ENCODE results near the gene TMEM11. TPM values are rescaled to one million over a fixed set of nuclear protein-coding genes. Genes with fewer than 3 reads are reported as not detected.

Gene TMEM11
- total RNA-seq, 5 donors from 2014 or later (not counting 1 experiment from before 2014, with no cell fraction given): 12.9 to 22.9 (median 20.0) TPM

DNA sequence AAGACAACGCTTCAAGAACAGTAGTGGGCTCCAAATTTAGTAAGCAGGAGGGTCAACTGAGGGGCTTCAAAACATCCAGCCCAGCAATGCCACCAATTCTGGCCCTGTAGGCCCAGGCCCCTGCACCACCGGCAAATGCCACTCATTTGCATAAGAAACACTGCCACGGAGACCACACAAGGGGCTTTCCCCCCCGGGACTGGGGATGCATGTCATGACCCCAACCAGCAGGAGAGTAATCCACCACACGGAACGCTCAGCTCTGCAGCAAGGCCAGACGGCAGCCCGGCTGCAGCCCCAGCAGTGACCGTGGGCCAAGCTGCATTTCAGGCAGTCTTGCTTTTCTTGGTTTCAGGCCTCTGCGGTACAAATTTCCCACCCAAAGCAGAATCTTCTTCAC lies 14.1 kb downstream of the TMEM11 start:
- WGBS (ENCODE audit: insufficient coverage): 86% methylated on average over 8 of the region's 10 CpGs
- Mint-ChIP-seq H3K36me3 (peaks cover 20% of the 10 kb centered on the region), H3K4me1 (peaks cover 21 to 32% (median 29%) of the 10 kb centered on the region in 3 donors), H3K27ac (no peak overlapping the region), H3K9me3 (no peaks in the 10 kb centered on the region), H3K4me3 (no peak overlapping the region), H3K27me3 (no peaks in the 10 kb centered on the region)
- H3K36me3 ChIP-seq (ENCODE audit: control insufficient read depth in 2 of 2, extremely low read depth in 1 of 2, insufficient read depth in 1 of 2, low read length in 1 of 2): peaks cover 18 to 35% of the 10 kb centered on the region in 2 donors
- no peaks in the 10 kb centered on the region for H3K9me3 ChIP-seq
- CTCF ChIA-PET: interaction anchor here in 1 of 2 donors (0.6 kb wide), 1 partner anchor 15 kb away, joined by 4 read pairs; no protein-coding TSS in a partner anchor
- POLR2A ChIA-PET: no interaction called here
- peaks cover 0 to 18% of the 10 kb centered on the region in 2 experiments for H3K4me1 ChIP-seq (ENCODE audit: control insufficient read depth in 1 of 2, extremely low read depth in 1 of 2, insufficient read depth in 2 of 2, low read length in 2 of 2)
- ATAC-seq (replicated peaks in 1 of 4): no peak
- no peak overlapping the region for H3K27ac ChIP-seq (ENCODE audit: low read length)
- no peaks in the 10 kb centered on the region for H3K27me3 ChIP-seq (replicated peaks in 1 of 2; ENCODE audit: control insufficient read depth in 2 of 2, extremely low read depth in 1 of 2, insufficient read depth in 2 of 2, low read length in 1 of 2)
- H3K4me3 ChIP-seq (ENCODE audit: control insufficient read depth in 1 of 2, extremely low read depth in 1 of 2, low read length in 1 of 2): no peak overlapping the region
- DNase-seq: no peak

DNA sequence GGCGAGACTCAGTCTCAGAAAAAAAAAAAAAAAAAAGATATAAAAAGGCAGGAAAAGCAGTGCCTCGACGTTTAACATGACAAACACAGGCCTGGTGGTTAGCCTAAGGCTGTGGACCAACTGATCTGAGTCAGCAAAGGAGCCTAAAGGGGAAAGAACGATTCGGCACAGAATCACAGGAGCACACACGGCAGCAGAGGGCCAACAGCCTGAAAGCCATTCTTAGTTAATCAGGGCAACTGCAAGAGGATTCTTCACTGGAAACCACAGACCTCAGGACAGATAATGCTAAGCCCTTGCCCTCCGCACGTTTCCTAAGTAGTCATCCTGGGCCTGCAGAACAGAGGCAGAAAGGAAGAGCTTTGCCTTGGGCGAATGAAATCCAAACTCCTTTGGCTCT lies 14.7 kb downstream of the TMEM11 start:
- Histone ChIP-seq H3K27me3 (replicated peaks in 1 of 2; ENCODE audit: control insufficient read depth in 2 of 2, extremely low read depth in 1 of 2, insufficient read depth in 2 of 2, low read length in 1 of 2) (no peaks in the 10 kb centered on the region), H3K9me3 (no peaks in the 10 kb centered on the region), H3K36me3 (ENCODE audit: control insufficient read depth in 2 of 2, extremely low read depth in 1 of 2, insufficient read depth in 1 of 2, low read length in 1 of 2) (peaks cover 18 to 35% of the 10 kb centered on the region in 2 donors), H3K27ac (ENCODE audit: low read length) (no peak overlapping the region), H3K4me1 (ENCODE audit: control insufficient read depth in 1 of 2, extremely low read depth in 1 of 2, insufficient read depth in 2 of 2, low read length in 2 of 2) (peaks cover 0 to 17% of the 10 kb centered on the region in 2 experiments), H3K4me3 (ENCODE audit: control insufficient read depth in 1 of 2, extremely low read depth in 1 of 2, low read length in 1 of 2) (no peak overlapping the region)
- no peaks in the 10 kb centered on the region for H3K27me3 Mint-ChIP-seq
- CTCF ChIA-PET: interaction anchor here in 1 of 2 donors (0.6 kb wide), 1 partner anchor 105 kb away, joined by 3 read pairs; no protein-coding TSS in a partner anchor
- no peak overlapping the region for H3K27ac Mint-ChIP-seq
- no peak for ATAC-seq (replicated peaks in 1 of 4)
- POLR2A ChIA-PET: no interaction called here
- no peak overlapping the region for H3K4me3 Mint-ChIP-seq
- no peaks in the 10 kb centered on the region for H3K9me3 Mint-ChIP-seq
- peaks cover 23% of the 10 kb centered on the region for H3K36me3 Mint-ChIP-seq
- H3K4me1 Mint-ChIP-seq: peaks cover 20 to 26% (median 26%) of the 10 kb centered on the region in 3 donors
- 75% methylated on average over 9 of the region's 9 CpGs for WGBS (ENCODE audit: insufficient coverage)
- no peak for DNase-seq

DNA sequence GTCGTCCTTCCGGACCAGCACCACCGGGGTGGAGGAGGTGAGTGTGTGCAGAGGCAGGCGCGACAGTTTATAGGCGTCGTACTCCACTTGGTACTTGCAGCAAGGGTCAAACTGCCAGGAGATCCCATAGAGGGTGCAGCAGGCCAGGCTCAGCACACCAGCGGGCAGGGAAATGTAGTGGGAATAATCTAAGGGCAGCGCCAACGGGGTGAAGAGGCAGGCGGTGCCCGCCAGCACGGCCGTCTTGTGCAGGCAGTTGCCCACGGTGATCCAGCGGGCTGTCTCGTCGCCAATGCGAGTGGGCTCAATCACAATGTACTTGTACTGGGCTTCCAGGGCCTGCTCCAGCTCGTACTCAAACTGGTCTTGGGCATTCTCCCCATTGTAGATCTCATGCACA lies 15.6 kb downstream of the TMEM11 start:
- H3K9me3 Mint-ChIP-seq: no peaks in the 10 kb centered on the region
- Histone ChIP-seq H3K9me3 (no peaks in the 10 kb centered on the region), H3K36me3 (ENCODE audit: control insufficient read depth in 2 of 2, extremely low read depth in 1 of 2, insufficient read depth in 1 of 2, low read length in 1 of 2) (peaks cover 18 to 35% of the 10 kb centered on the region in 2 donors), H3K4me1 (ENCODE audit: control insufficient read depth in 1 of 2, extremely low read depth in 1 of 2, insufficient read depth in 2 of 2, low read length in 2 of 2) (peaks cover 0 to 17% of the 10 kb centered on the region in 2 experiments), H3K4me3 (ENCODE audit: control insufficient read depth in 1 of 2, extremely low read depth in 1 of 2, low read length in 1 of 2) (no peak overlapping the region), H3K27ac (ENCODE audit: low read length) (no peak overlapping the region), H3K27me3 (replicated peaks in 1 of 2; ENCODE audit: control insufficient read depth in 2 of 2, extremely low read depth in 1 of 2, insufficient read depth in 2 of 2, low read length in 1 of 2) (no peaks in the 10 kb centered on the region)
- no peaks in the 10 kb centered on the region for H3K27me3 Mint-ChIP-seq
- ATAC-seq (replicated peaks in 1 of 4): no peak
- ChIA-PET CTCF (interaction anchor here in 1 of 2 donors (0.6 kb wide), 1 partner anchor 104 kb away, joined by 3 read pairs; no protein-coding TSS in a partner anchor), POLR2A (no interaction called here)
- WGBS (ENCODE audit: insufficient coverage): 97% methylated on average over 17 of the region's 20 CpGs
- H3K27ac Mint-ChIP-seq: no peak overlapping the region
- H3K4me3 Mint-ChIP-seq: no peak overlapping the region
- peaks cover 20 to 28% (median 25%) of the 10 kb centered on the region in 3 donors for H3K4me1 Mint-ChIP-seq
- peaks cover 26% of the 10 kb centered on the region for H3K36me3 Mint-ChIP-seq
- no peak for DNase-seq

DNA sequence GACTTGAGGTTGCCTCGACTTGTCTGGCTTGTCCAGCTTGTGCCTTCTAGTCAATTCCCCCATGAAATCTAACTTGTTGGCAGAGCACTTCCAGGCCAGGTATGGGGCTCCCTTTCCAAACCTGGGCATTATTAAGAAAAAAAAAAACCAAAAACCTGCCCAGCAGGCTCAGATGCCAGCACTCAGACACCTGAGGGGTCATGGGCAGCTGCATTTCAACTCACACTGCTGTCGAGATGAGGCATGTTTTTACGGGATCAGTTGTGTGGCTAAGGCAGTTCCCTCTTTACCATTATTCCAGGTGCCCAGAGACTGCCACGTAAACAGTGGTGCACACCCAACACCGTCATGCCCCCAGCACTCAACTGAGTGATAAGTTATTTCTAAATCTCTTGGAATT lies 17.8 kb downstream of the TMEM11 start:
- Histone ChIP-seq H3K4me3 (ENCODE audit: control insufficient read depth in 1 of 2, extremely low read depth in 1 of 2, low read length in 1 of 2) (no peak overlapping the region), H3K27me3 (replicated peaks in 1 of 2; ENCODE audit: control insufficient read depth in 2 of 2, extremely low read depth in 1 of 2, insufficient read depth in 2 of 2, low read length in 1 of 2) (no peaks in the 10 kb centered on the region), H3K36me3 (ENCODE audit: control insufficient read depth in 2 of 2, extremely low read depth in 1 of 2, insufficient read depth in 1 of 2, low read length in 1 of 2) (peaks cover 18 to 28% of the 10 kb centered on the region in 2 donors), H3K9me3 (no peaks in the 10 kb centered on the region), H3K4me1 (ENCODE audit: control insufficient read depth in 1 of 2, extremely low read depth in 1 of 2, insufficient read depth in 2 of 2, low read length in 2 of 2) (peaks cover 0 to 5% of the 10 kb centered on the region in 2 experiments), H3K27ac (ENCODE audit: low read length) (no peak overlapping the region)
- CTCF ChIA-PET: no interaction called here
- H3K9me3 Mint-ChIP-seq: no peaks in the 10 kb centered on the region
- no peak for DNase-seq
- peaks cover 14 to 26% (median 17%) of the 10 kb centered on the region in 3 donors for H3K4me1 Mint-ChIP-seq
- H3K27me3 Mint-ChIP-seq: no peaks in the 10 kb centered on the region
- no peak for ATAC-seq (replicated peaks in 1 of 4)
- H3K27ac Mint-ChIP-seq: no peak overlapping the region
- POLR2A ChIA-PET: no interaction called here
- H3K36me3 Mint-ChIP-seq: peaks cover 32% of the 10 kb centered on the region
- H3K4me3 Mint-ChIP-seq: no peak overlapping the region
- 100% methylated on average over 1 of the region's 5 CpGs for WGBS (ENCODE audit: insufficient coverage)

DNA sequence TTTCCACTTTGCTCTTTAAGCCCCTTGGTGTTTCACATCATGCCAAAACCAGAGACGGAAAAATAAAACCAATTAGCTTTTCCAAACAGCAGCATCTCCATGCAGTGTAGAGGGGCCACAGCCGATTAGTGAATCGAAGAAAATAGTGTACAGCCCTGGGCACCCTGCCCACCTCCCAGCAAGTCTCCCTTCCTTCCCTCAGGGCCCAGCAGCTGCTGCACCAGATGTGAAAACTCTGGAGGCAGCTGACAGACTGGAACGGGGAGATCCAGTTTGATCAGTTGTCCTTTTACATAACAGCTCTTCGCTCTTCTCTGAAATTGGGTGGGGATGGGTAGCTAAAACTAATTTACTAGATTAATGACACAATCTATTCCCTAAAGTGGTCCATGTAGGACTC lies 19.3 kb downstream of the TMEM11 start:
- Histone ChIP-seq H3K4me1 (ENCODE audit: control insufficient read depth in 1 of 2, extremely low read depth in 1 of 2, insufficient read depth in 2 of 2, low read length in 2 of 2) (peaks cover 0 to 2% of the 10 kb centered on the region in 2 experiments), H3K9me3 (no peaks in the 10 kb centered on the region), H3K4me3 (ENCODE audit: control insufficient read depth in 1 of 2, extremely low read depth in 1 of 2, low read length in 1 of 2) (no peak overlapping the region), H3K36me3 (ENCODE audit: control insufficient read depth in 2 of 2, extremely low read depth in 1 of 2, insufficient read depth in 1 of 2, low read length in 1 of 2) (peaks cover 15 to 34% of the 10 kb centered on the region in 2 donors), H3K27ac (ENCODE audit: low read length) (no peak overlapping the region), H3K27me3 (replicated peaks in 1 of 2; ENCODE audit: control insufficient read depth in 2 of 2, extremely low read depth in 1 of 2, insufficient read depth in 2 of 2, low read length in 1 of 2) (no peaks in the 10 kb centered on the region)
- Mint-ChIP-seq H3K36me3 (peaks cover 40% of the 10 kb centered on the region), H3K4me3 (no peak overlapping the region), H3K4me1 (peaks cover 5 to 14% (median 6%) of the 10 kb centered on the region in 3 donors), H3K27me3 (no peaks in the 10 kb centered on the region), H3K27ac (no peak overlapping the region), H3K9me3 (no peaks in the 10 kb centered on the region)
- CTCF ChIA-PET: no interaction called here
- WGBS (ENCODE audit: insufficient coverage): 93% methylated on average over 2 of the region's 5 CpGs
- ATAC-seq (replicated peaks in 1 of 4): no peak
- POLR2A ChIA-PET: no interaction called here
- DNase-seq: no peak

DNA sequence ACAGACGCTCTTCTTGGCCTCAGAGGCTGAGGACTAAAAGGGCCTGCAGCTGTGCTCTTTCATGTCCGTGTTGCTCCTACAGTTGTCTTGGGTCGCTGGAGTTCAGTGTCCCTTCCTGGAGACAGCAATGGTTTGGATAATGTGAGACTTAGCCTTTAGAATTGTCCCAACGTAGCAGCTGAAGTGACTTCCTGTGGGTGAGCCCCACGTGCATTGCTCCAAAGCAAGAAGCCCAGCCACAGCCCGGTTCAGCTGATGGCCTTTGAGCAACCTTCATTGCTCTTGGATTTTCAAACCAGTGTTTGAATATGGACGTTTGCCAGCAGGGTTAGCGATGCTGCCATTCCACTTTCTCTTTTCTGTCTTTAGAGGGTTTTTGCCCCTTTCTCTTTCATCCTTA lies 19.7 kb downstream of the TMEM11 start:
- Histone ChIP-seq H3K4me1 (ENCODE audit: control insufficient read depth in 1 of 2, extremely low read depth in 1 of 2, insufficient read depth in 2 of 2, low read length in 2 of 2) (no peaks in the 10 kb centered on the region), H3K27ac (ENCODE audit: low read length) (no peak overlapping the region), H3K4me3 (ENCODE audit: control insufficient read depth in 1 of 2, extremely low read depth in 1 of 2, low read length in 1 of 2) (no peak overlapping the region), H3K9me3 (no peaks in the 10 kb centered on the region), H3K36me3 (ENCODE audit: control insufficient read depth in 2 of 2, extremely low read depth in 1 of 2, insufficient read depth in 1 of 2, low read length in 1 of 2) (peaks cover 13 to 37% of the 10 kb centered on the region in 2 donors), H3K27me3 (replicated peaks in 1 of 2; ENCODE audit: control insufficient read depth in 2 of 2, extremely low read depth in 1 of 2, insufficient read depth in 2 of 2, low read length in 1 of 2) (no peaks in the 10 kb centered on the region)
- 83% methylated on average over 3 of the region's 8 CpGs for WGBS (ENCODE audit: insufficient coverage)
- ChIA-PET CTCF (no interaction called here), POLR2A (no interaction called here)
- no peaks in the 10 kb centered on the region for H3K27me3 Mint-ChIP-seq
- no peak overlapping the region for H3K4me3 Mint-ChIP-seq
- ATAC-seq (replicated peaks in 1 of 4) (no peak), DNase-seq (no peak)
- H3K4me1 Mint-ChIP-seq: peaks cover 2 to 10% (median 6%) of the 10 kb centered on the region in 3 donors
- H3K36me3 Mint-ChIP-seq: peaks cover 40% of the 10 kb centered on the region
- H3K9me3 Mint-ChIP-seq: no peaks in the 10 kb centered on the region
- peak overlapping the region in 1 of 2 donors; percentile 55 for H3K27ac Mint-ChIP-seq
